Activated CD8-positive, alpha-beta memory T cell treated with anti-CD3 and anti-CD28 coated beads, Interleukin-2, amount 10 ng/mL, durations not matched to agents 7 days and 5 days (primary cell): ENCODE results near the gene CHMP4A. TPM values are rescaled to one million over a fixed set of nuclear protein-coding genes. Genes with fewer than 3 reads are reported as not detected.
A peak's percentile ranks its signal among the peaks of the same experiment; 100 is the strongest.

Source experiments
- ATAC-seq: fragments of 150-1000 bp; cut with Tn5 transposase; one replicate; pipeline ENCODE4 v1.10.0; 2021; ENCODE audit warnings: moderate library complexity
- CTCF ChIA-PET: fragments of 350-600 bp; sonication (Branson Sonifier 250); formaldehyde crosslinking; loops from one replicate; lab custom pipeline; 2021; ENCODE audit warnings: antibody characterized with exemption; lab: Charles Lee
- DNase-seq: peaks from one replicate; pipeline ENCODE4 v3.0.0-alpha.2; 2020
- H3K27ac Mint-ChIP-seq: one replicate; pipeline ENCODE4 v1.8.0; 2021; ENCODE audit warnings: mild to moderate bottlenecking, mixed read lengths
- H3K27me3 Mint-ChIP-seq: one replicate; pipeline ENCODE4 v1.8.0; 2021; ENCODE audit warnings: mixed read lengths
- H3K36me3 Mint-ChIP-seq: one replicate; pipeline ENCODE4 v1.8.0; 2021; ENCODE audit warnings: mild to moderate bottlenecking, mixed read lengths
- H3K4me1 Mint-ChIP-seq: one replicate; pipeline ENCODE4 v1.8.0; 2021; ENCODE audit warnings: mixed read lengths
- H3K4me3 Mint-ChIP-seq: one replicate; pipeline ENCODE4 v1.8.0; 2021; ENCODE audit warnings: mild to moderate bottlenecking, moderate library complexity, mixed read lengths
- H3K9me3 Mint-ChIP-seq: one replicate; pipeline ENCODE4 v1.8.0; 2022; ENCODE audit warnings: low read depth, mixed read lengths
- total RNA-seq, 2 experiments: library from RNA; stranded (reverse); gene quantifications; one replicate each; pipeline ENCODE4 v1.2.3, GENCODE V29; 2021

Gene CHMP4A
- total RNA-seq, 2 experiments from 2014 or later, result 80.5 to 82.5 TPM

DNA sequence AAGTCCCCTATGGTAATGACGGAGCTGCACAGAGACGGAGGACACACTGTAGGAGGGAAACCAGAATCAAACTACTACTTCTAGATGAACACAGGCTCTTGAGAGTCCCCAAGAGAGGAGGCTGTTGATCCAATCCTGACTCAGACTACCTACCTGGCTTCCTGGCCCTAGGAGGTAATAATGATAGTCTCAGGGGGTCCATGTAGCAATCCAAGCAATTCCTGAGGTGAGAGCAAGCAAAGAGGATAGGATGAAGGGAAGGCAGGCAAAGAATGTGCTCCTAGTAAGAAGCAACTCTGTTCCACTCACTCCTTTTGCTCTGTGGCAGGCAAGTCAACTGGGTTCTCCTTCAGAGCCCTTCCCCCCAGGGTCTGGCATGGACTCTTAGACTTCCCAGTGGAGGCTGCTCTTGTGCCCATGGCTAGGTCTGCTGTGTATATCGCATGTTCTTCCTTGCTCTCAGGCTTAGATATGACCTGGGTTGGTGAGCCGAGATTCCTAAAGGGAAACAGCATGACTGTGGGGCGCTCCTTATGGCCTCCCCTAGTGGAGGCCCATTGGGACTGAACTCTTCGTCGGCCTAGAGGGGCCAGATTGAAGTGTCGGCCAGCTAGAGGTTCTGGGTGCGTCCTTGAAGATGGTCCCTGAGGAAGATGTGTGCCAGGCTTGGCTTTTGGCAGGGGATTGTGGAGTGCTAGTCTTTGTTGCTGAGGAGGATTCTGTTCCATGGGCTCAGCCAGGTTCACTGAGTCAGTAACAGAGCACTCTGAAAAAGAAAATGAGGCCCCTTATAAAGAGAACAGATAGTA is 27.0 kb upstream of the CHMP4A start:
- Mint-ChIP-seq H3K9me3 (no peaks in the 10 kb centered on the region), H3K4me1 (peaks cover 63% of the 10 kb centered on the region), H3K36me3 (peaks cover 50% of the 10 kb centered on the region), H3K27me3 (no peaks in the 10 kb centered on the region), H3K4me3 (peak overlapping the region; percentile 96), H3K27ac (peak overlapping the region; percentile 38)
- no peak for DNase-seq
- ATAC-seq, result no peak
- CTCF ChIA-PET, result interaction anchor here (11.6 to 21.6 kb wide), 3 partner anchors 32 to 91 kb away, joined by 112 to 541 read pairs (median 275); partner anchors contain the start of genes ADCY4, CIDEB, DHRS1 and LTB4R

DNA sequence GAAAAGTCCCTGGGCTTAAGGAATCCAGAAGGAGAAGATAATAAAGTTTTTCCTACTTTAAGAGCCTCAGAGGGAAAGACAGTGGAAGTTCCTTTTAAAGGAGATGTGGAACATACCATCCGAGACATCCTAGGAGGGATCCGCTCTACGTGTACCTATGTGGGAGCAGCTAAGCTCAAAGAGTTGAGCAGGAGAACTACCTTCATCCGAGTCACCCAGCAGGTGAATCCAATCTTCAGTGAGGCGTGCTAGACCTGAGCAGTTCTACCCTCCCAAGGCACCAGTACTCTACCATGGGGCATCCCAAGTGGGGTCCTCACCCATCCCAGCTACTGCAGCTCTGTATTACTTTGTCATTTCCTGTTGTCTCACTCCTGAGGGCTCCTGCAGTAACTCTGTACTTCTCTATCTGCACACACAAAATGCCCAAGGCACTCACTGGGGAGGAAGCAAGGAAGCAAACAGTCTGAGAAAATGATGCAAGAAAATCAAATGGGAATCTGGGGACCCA is 25.3 kb upstream of the CHMP4A start:
- H3K4me1 Mint-ChIP-seq, result peaks cover 72% of the 10 kb centered on the region

DNA sequence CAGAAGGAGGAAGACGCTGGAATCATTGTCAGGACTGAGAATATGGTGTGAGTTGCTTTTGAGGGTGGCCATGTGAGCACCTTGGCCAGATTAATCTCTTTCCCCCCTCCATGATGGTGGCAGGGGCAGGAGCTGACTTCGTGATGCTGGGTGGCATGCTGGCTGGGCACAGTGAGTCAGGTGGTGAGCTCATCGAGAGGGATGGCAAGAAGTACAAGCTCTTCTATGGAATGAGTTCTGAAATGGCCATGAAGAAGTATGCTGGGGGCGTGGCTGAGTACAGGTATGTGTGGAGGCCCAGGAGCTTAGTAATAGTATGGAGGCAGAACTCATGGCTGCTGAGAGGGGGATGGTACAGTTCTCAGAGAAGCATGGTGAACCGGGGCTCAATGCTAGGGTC is 24.8 kb upstream of the CHMP4A start:
- Mint-ChIP-seq H3K4me3 (no peak overlapping the region), H3K4me1 (peaks cover 73% of the 10 kb centered on the region), H3K36me3 (peaks cover 57% of the 10 kb centered on the region), H3K27me3 (no peaks in the 10 kb centered on the region), H3K27ac (no peak overlapping the region), H3K9me3 (no peaks in the 10 kb centered on the region)
- DNase-seq, result no peak
- CTCF ChIA-PET, result interaction anchor here (0.9 to 21.6 kb wide), 6 partner anchors 8 to 194 kb away, joined by 3 to 541 read pairs (median 7); partner anchors contain the start of genes ADCY4, CIDEB, DHRS1 and LTB4R
- no peak for ATAC-seq

More for the DNA sequence above, 25.3 kb upstream of the CHMP4A start:
- no peaks in the 10 kb centered on the region for H3K9me3 Mint-ChIP-seq
- no peak overlapping the region for H3K4me3 Mint-ChIP-seq
- no peak overlapping the region for H3K27ac Mint-ChIP-seq
- H3K36me3 Mint-ChIP-seq, result peaks cover 57% of the 10 kb centered on the region
- H3K27me3 Mint-ChIP-seq, result no peaks in the 10 kb centered on the region
- ATAC-seq (no peak), DNase-seq (no peak)
- CTCF ChIA-PET, result interaction anchor here (0.9 to 21.6 kb wide), 6 partner anchors 8 to 193 kb away, joined by 3 to 541 read pairs (median 7); partner anchors contain the start of genes ADCY4, CIDEB, DHRS1 and LTB4R

DNA sequence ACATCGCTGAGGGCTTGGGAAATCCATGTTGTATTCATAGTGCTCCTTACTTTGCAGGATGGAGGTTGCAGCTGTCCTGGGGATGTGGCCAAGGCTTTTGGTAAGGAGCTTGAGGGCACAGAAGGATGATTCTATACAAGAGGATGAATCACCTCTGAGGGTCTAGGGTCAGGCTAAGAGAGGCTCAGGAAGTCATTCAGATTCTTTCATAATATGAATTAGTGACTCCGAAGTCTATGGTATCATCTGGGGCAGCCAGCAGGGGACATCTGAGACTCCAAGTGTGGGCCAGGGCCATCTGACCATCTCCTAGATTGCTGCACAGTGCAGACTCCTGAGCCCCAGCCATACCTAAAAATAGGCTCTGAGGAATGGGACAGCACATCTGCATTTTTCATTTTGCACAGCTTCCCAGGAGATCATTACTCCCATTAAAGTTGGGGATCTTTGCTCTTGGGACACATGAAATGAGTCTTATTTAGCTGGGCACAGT is 24.2 kb upstream of the CHMP4A start:
- no peak for ATAC-seq
- H3K9me3 Mint-ChIP-seq, result no peaks in the 10 kb centered on the region
- CTCF ChIA-PET, result interaction anchor here (1.5 to 21.6 kb wide), 4 partner anchors 9 to 93 kb away, joined by 7 to 541 read pairs (median 60); partner anchors contain the start of genes ADCY4, CIDEB, DHRS1 and LTB4R
- H3K36me3 Mint-ChIP-seq, result peaks cover 57% of the 10 kb centered on the region
- no peak overlapping the region for H3K27ac Mint-ChIP-seq
- no peak overlapping the region for H3K4me3 Mint-ChIP-seq
- no peaks in the 10 kb centered on the region for H3K27me3 Mint-ChIP-seq
- DNase-seq, result no peak
- H3K4me1 Mint-ChIP-seq, result peaks cover 75% of the 10 kb centered on the region

DNA sequence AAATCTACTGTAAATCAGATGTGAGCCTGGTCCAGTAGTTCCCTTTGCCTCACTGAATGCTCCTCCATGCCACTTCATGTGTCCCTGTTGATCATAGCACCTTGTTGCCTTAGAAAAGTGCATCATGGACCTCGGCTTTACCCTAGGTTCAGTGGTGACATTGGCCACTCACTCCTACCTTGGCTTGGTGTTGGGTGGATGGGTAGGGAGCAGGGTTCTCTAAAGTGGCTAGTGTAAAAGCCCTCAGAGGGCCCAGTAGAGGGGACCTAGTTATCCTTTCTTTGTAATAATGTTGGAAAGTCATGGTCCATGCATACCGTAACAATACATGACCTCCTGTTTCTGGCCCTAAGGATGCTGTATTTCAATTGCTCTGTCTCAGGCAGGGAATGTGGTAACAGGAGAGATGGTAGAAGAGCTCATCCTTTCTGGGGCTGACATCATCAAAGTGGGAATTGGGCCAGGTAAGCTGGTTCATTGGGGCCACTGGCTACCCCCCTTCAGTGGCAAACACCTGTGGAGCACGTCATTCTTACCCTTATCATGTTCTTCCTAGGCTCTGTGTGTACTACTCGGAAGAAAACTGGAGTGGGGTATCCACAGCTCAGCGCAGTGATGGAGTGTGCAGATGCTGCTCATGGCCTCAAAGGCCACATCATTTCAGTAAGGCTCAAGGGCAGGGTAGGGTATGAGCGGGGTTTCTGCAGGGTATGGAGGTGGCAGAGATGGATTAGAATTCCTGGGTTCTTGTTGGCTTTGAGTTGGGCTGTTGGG is 23.6 kb upstream of the CHMP4A start:
- H3K4me3 Mint-ChIP-seq, result no peak overlapping the region
- H3K4me1 Mint-ChIP-seq, result peaks cover 72% of the 10 kb centered on the region
- H3K27me3 Mint-ChIP-seq, result no peaks in the 10 kb centered on the region
- DNase-seq (no peak), ATAC-seq (no peak)
- no peak overlapping the region for H3K27ac Mint-ChIP-seq
- peaks cover 57% of the 10 kb centered on the region for H3K36me3 Mint-ChIP-seq
- CTCF ChIA-PET, result interaction anchor here (1.5 to 21.6 kb wide), 3 partner anchors 10 to 67 kb away, joined by 7 to 541 read pairs (median 7); partner anchors contain the start of genes CIDEB, DHRS1, LTB4R and LTB4R2
- H3K9me3 Mint-ChIP-seq, result no peaks in the 10 kb centered on the region

DNA sequence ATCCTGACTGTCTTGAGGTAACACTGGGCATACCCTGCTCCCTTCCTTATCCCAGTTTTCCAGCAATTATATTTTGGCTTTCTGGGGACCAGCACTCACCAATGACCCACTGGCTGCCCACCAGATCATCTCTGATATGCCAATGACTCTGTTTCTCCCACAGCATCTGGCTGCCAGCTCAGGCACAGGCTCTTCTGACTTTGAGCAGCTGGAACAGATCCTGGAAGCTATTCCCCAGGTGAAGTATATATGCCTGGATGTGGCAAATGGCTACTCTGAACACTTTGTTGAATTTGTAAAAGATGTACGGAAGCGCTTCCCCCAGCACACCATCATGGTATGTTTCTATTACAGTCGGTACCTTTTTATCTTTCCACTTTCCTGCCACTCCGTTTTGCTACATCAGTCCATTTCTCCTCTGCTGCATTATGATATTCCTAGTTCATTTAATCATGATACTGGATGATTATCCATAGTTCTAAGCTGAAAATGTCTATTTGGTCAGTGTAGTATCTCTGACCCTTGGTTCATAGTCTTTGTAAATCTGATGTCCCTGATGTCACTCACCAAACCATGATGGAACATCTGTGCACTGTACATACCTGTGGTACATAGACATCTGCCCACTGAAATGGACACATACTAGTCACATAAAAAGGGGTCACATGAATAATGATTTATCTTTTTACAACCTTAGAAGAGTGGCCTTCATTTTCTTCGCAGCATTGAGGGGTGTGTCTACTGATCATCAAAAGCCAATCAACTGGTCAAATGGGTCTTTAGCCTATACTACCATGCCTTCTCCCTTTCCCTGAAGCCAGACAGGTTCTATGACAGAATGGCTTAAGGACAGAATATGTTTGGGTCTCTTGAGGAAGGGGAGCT is 22.8 kb upstream of the CHMP4A start:
- Mint-ChIP-seq H3K27me3 (no peaks in the 10 kb centered on the region), H3K9me3 (no peaks in the 10 kb centered on the region), H3K27ac (no peak overlapping the region), H3K4me1 (peaks cover 71% of the 10 kb centered on the region), H3K4me3 (no peak overlapping the region), H3K36me3 (peaks cover 55% of the 10 kb centered on the region)
- ATAC-seq, result no peak
- CTCF ChIA-PET, result interaction anchor here (1.5 to 21.6 kb wide), 6 partner anchors 20 to 75 kb away, joined by 3 to 541 read pairs (median 6); partner anchors contain the start of genes CIDEB, DHRS1, IRF9 and LTB4R
- no peak for DNase-seq

DNA sequence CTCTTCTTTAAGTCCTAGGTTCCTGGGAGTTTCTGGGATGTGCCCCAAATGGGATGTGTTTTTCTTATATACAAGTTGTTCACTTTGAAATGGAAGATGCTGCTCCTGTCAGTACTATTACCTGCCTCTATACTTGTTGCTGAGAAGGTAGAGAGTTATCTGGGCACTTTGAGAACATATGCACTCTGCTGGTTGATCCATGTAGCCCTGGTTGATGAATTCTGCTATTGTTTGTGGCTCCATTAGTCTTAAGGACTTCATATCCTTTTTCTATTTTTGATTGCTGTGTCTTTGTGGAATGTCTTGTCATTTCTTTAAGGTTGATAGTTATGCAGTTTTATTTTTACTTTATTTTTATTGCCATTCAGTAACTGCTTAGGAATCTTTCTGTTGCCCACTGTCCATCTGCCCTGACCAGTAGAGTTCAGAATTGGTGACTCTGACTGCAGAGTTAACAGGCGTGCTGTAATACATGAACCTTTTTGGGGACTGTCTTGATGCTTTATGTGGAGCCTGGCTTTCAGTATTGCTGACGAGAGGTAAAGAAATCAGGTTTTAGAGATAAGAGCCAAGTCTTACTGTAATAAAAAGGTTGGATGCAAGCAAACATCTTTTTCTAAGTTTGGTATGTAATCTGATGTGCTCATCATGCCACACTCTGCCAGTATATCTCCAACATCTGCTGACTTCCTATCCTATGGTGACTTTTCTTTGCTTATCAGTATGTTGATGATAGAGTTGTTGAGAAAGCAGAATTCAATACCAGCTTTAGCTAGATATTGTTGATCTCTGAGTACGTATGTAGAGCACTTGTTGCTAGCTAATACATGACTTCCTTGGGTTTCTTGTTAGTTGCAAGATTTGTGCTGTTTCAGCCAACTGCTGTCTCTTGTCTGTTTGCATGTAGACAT is 21.1 kb upstream of the CHMP4A start:
- Mint-ChIP-seq H3K27me3 (no peaks in the 10 kb centered on the region), H3K27ac (peak overlapping the region; percentile 45), H3K4me3 (peak overlapping the region; percentile 84), H3K36me3 (peaks cover 44% of the 10 kb centered on the region), H3K9me3 (no peaks in the 10 kb centered on the region), H3K4me1 (peaks cover 62% of the 10 kb centered on the region)
- ATAC-seq (no peak), DNase-seq (no peak)
- CTCF ChIA-PET, result interaction anchor here (1.0 to 21.6 kb wide), 10 partner anchors 8 to 202 kb away, joined by 3 to 541 read pairs (median 6); partner anchors contain the start of genes CIDEB, DHRS1, EMC9 and IRF9

DNA sequence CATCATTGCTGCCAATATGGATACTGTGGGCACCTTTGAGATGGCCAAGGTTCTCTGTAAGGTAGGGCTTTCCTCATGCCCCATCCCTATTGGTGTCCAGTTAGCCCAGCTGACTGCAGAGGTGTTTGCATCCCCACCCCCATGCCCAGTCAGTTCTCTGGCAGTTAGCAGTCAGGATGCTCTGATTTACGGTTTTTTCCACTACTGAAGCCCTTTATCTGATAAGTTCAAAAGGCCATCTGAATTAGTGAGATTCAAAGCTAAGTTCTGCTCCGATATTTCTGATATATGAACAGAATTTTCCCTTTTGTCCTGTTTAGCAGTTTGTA is 20.2 kb upstream of the CHMP4A start:
- no peak for DNase-seq

DNA sequence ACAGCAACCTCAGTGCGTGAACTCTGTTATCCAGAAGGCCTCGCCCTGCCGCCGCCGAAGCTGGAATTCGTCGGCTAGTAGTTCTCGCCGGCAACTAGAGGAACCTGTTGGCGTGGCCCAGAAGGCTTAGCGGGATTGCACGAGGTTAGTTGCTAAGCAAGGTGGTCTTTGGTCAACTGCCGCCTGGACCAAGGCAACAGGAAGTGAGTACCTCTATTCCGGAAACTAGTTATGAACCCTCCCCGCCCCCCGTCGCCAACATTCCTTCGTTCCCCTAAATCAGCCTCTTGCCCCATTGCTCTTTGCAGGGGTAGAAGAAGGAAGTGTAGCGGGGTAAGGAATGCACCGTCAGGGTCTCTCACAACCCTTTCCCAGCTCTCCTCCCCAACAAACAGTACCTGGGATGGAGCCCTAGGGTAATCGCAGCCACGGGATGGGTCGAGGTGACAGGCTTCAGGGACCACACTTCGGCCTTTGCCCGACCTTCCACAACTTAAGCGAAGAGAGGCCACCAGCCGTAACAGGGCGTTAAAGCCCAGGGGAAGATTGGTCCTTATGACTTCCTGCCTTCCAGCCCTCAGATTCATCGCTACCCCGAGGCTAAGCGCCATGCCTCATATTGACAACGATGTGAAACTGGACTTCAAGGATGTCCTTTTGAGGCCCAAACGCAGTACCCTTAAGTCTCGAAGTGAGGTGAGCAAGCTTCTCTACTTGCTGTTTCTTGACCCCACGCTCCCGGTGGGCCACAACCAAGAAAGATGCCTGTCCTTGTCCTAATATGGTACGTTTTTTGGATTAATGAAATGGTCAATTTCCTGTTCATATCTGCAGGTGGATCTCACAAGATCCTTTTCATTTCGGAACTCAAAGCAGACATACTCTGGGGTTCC is 19.6 kb upstream of the CHMP4A start, which contains the start of gene GMPR2:
Gene GMPR2, plus strand, starts transcription at position 285 of the 893 bp plus-strand sequence. Its CDS starts 325 bp downstream, at position 610.
- H3K27ac Mint-ChIP-seq, result peak within 1 kb of the TSS; percentile 95
- H3K9me3 Mint-ChIP-seq, result no peaks in the 10 kb centered on the region
- ATAC-seq (peak; percentile 57), DNase-seq (peak; percentile 54)
- H3K4me3 Mint-ChIP-seq, result peak within 1 kb of the TSS; percentile 84
- no peaks in the 10 kb centered on the region for H3K27me3 Mint-ChIP-seq
- H3K36me3 Mint-ChIP-seq, result peaks cover 31% of the 10 kb centered on the region
- H3K4me1 Mint-ChIP-seq, result peaks cover 54% of the 10 kb centered on the region
- CTCF ChIA-PET, result interaction anchor here (1.0 to 21.6 kb wide), 4 partner anchors 10 to 101 kb away, joined by 3 to 541 read pairs (median 14); partner anchors contain the start of genes CIDEB, DHRS1, IRF9 and LTB4R

More for the DNA sequence above, 20.2 kb upstream of the CHMP4A start:
- Mint-ChIP-seq H3K36me3 (peaks cover 36% of the 10 kb centered on the region), H3K9me3 (no peaks in the 10 kb centered on the region), H3K4me3 (peak overlapping the region; percentile 84), H3K27me3 (no peaks in the 10 kb centered on the region), H3K4me1 (peaks cover 57% of the 10 kb centered on the region), H3K27ac (peak overlapping the region; percentile 95)
- ATAC-seq, result no peak
- CTCF ChIA-PET, result interaction anchor here (1.9 to 21.6 kb wide), 3 partner anchors 9 to 100 kb away, joined by 6 to 541 read pairs (median 21); partner anchors contain the start of genes CIDEB, DHRS1, LTB4R and LTB4R2

DNA sequence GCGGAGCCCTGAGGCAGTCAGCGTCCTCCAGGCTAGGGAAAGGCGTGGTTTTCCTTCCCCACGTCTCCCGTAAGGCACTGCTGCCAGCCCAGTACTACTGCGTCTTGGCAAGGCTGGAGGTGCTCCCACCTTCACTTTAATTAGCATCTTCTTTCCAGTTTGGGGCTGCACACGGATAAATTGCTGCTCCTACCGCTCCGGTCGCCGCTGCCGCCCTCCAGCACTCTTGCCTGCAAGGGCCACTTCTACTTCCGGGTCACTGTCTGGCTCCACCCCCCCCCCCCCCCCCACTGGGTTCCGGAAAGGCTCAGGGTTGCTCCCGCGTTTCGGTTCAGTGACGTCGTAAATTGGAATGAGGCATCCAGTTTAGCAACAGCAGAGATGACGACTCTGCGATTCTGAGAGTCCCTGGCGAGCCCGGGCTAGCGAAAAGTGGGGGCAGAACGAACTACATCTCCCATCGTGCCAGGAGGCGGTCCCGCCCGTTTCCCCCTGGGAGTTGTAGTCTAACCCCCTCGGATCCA is 18.9 kb upstream of the CHMP4A start, which contains the start of gene NEDD8:
Gene NEDD8, minus strand, starts transcription at position 247 of the 524 bp plus-strand sequence. Its CDS starts 100 bp downstream, at position 147.
- ATAC-seq, result peak; percentile 85
- no peaks in the 10 kb centered on the region for H3K9me3 Mint-ChIP-seq
- peak within 1 kb of the TSS; percentile 95 for H3K27ac Mint-ChIP-seq
- H3K4me3 Mint-ChIP-seq, result peak within 1 kb of the TSS; percentile 84
- peak; percentile 94 for DNase-seq
- CTCF ChIA-PET, result interaction anchor here (1.0 to 21.6 kb wide), 4 partner anchors 10 to 101 kb away, joined by 3 to 541 read pairs (median 14); partner anchors contain the start of genes CIDEB, DHRS1, IRF9 and LTB4R
- peaks cover 53% of the 10 kb centered on the region for H3K4me1 Mint-ChIP-seq
- peaks cover 29% of the 10 kb centered on the region for H3K36me3 Mint-ChIP-seq
- no peaks in the 10 kb centered on the region for H3K27me3 Mint-ChIP-seq
